Uterus (tissue), 4 donors: ENCODE measurements around the gene SV2B. TPM values are rescaled to one million over a fixed set of nuclear protein-coding genes. Genes with fewer than 3 reads are reported as not detected.

Source experiments
- DNase-seq, 2 donors: peaks; one replicate each; pipeline ENCODE4 v3.0.0-alpha.2; 2019 to 2020
- H3K27ac ChIP-seq, 2 donors: fragments of 200-600 bp; sonication (generic); 1 replicate in 1 of 2; 2 replicates in 1 of 2; pipeline ENCODE4 v1.5.1; 2016 to 2018
- H3K27me3 ChIP-seq, 2 donors: fragments of 200-600 bp; sonication (generic); one replicate each; pipeline ENCODE4 v1.5.1; 2018 to 2019; ENCODE audit warnings: control low read depth in 1 of 2
- H3K36me3 ChIP-seq, 2 donors: fragments of 200-600 bp; sonication (generic); one replicate each; pipeline ENCODE4 v1.5.1; 2019; ENCODE audit warnings: control low read depth in 1 of 2
- H3K4me1 ChIP-seq, 2 donors: fragments of 200-600 bp; sonication (generic); one replicate each; pipeline ENCODE4 v1.5.1; 2018 to 2019; ENCODE audit warnings: control low read depth in 1 of 2
- H3K4me3 ChIP-seq, 2 donors: fragments of 200-600 bp; sonication (generic); 1 replicate in 1 of 2; 2 replicates in 1 of 2; pipeline ENCODE4 v1.5.1; 2018 to 2019; ENCODE audit warnings: mild to moderate bottlenecking in 1 of 2
- H3K9me3 ChIP-seq, 2 donors: fragments of 200-600 bp; sonication (generic); one replicate each; pipeline ENCODE4 v1.5.1; 2019; ENCODE audit warnings: control low read depth in 1 of 2
- CTCF ChIP-seq, 4 experiments: fragments of 200-600 bp in 2 of 4; fragments of 450-650 bp in 2 of 4; sonication (generic) in 2 of 4; IDR thresholded peaks; one replicate each; pipeline ENCODE4 v1.5.1; 2016 to 2019; ENCODE audit warnings: antibody characterized with exemption in 4 of 4, mild to moderate bottlenecking in 2 of 4, moderate library complexity in 1 of 4
- POLR2A ChIP-seq, 2 donors: fragments of 450-650 bp; IDR thresholded peaks; one replicate each; pipeline ENCODE4 v1.6.1; 2016; ENCODE audit warnings: antibody characterized with exemption in 2 of 2, mild to moderate bottlenecking in 1 of 2, moderate library complexity in 1 of 2
- intact Hi-C: fragments of 100-400 bp; cut with DNase I; formaldehyde crosslinking; loops from one replicate; pipeline ENCODE4 v1.15.1; 2023; ENCODE audit warnings: low total_unique reads
- total RNA-seq, 4 donors: library from RNA; depleted of rRNA in 3 of 4; stranded (reverse); fragments of >200 nt in 3 of 4; gene quantifications; one replicate each; pipeline versions ENCODE4 v1.1.0 to v1.2.4, GENCODE V29; 2014 to 2023
- donor health status: DM: yes; HTN: yes; CAD: no.

The SV2B gene
- total RNA-seq, 4 donors from 2014 or later: 0.26 to 1.1 (median 0.87) TPM

DNA sequence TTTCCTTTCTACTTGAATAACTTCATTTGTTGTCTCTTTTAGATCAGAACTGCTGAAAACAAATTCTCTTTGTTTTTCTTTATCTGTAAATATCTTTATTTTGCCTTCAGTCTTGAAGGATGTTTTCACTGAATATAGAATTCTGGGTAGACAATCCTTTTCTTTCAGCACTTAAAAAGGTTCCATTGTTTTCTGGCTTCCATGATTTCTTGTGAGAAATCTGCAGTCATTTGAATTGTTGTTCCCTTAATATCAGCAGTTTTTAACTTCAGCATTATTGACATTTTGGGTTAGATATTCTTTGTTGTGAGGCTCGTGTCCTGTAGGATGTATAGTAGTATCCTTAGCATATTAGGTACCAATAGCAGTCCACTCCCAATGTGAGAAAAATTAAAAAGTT lies 65.8 kb downstream of the SV2B start:
- no peaks in the 10 kb centered on the region for H3K36me3 ChIP-seq
- no peaks in the 10 kb centered on the region for H3K27me3 ChIP-seq
- TF ChIP-seq POLR2A (IDR thresholded peaks at IDR 0.05) (no peak), CTCF (IDR thresholded peaks at IDR 0.05) (no peak)
- H3K27ac ChIP-seq: no peak overlapping the region
- H3K9me3 ChIP-seq: peaks cover 0 to 10% of the 10 kb centered on the region in 2 donors
- no peaks in the 10 kb centered on the region for H3K4me1 ChIP-seq
- H3K4me3 ChIP-seq: no peak overlapping the region
- no peak for DNase-seq
- intact Hi-C loops: no loop called here

DNA sequence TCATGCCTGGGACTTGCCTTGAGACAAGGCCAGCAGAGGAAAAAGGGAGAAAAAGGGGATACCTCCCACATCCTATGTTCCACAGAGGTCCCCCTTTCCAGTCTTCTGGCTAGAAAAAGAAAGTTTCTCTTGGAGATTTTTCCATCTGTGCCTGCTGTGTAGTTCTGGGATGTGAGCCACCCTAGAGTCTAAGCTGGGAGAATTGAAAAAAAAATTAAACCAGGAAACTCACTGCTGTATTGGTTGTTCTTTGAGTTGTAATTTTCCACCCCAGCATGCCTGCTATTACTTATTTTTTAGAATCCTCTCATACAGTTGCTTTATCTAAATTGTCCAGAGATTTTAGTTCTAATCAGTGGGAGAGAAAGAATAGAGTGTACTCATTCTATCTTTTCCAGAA lies 68.4 kb downstream of the SV2B start:
- Histone ChIP-seq H3K4me1 (no peaks in the 10 kb centered on the region), H3K27ac (no peak overlapping the region), H3K36me3 (no peaks in the 10 kb centered on the region), H3K4me3 (no peak overlapping the region), H3K27me3 (no peaks in the 10 kb centered on the region), H3K9me3 (peaks cover 0 to 10% of the 10 kb centered on the region in 2 donors)
- intact Hi-C loops: no loop called here
- TF ChIP-seq POLR2A (IDR thresholded peaks at IDR 0.05) (no peak), CTCF (IDR thresholded peaks at IDR 0.05) (no peak)
- no peak for DNase-seq

- no peak overlapping the region for H3K27ac ChIP-seq
- H3K4me1 ChIP-seq: no peaks in the 10 kb centered on the region
- DNase-seq: no peak
- intact Hi-C loops: no loop called here
- no peak overlapping the region for H3K4me3 ChIP-seq
- H3K36me3 ChIP-seq: no peaks in the 10 kb centered on the region
- no peaks in the 10 kb centered on the region for H3K27me3 ChIP-seq
- peaks cover 0 to 1% of the 10 kb centered on the region in 2 donors for H3K9me3 ChIP-seq
- no peak for TF ChIP-seq POLR2A (IDR thresholded peaks at IDR 0.05)
- no peak for TF ChIP-seq CTCF (IDR thresholded peaks at IDR 0.05)
Measured at GRCh38 chr15:91171334-91171733, 71.3 kb downstream of the SV2B start.

- intact Hi-C loops: no loop called here
- Histone ChIP-seq H3K4me3 (no peak overlapping the region), H3K36me3 (no peaks in the 10 kb centered on the region), H3K27ac (no peak overlapping the region), H3K9me3 (no peaks in the 10 kb centered on the region), H3K27me3 (no peaks in the 10 kb centered on the region), H3K4me1 (no peaks in the 10 kb centered on the region)
- TF ChIP-seq POLR2A (IDR thresholded peaks at IDR 0.05): no peak
- no peak for TF ChIP-seq CTCF (IDR thresholded peaks at IDR 0.05)
- no peak for DNase-seq
Measured at GRCh38 chr15:91182101-91182500, 82.0 kb downstream of the SV2B start.

DNA sequence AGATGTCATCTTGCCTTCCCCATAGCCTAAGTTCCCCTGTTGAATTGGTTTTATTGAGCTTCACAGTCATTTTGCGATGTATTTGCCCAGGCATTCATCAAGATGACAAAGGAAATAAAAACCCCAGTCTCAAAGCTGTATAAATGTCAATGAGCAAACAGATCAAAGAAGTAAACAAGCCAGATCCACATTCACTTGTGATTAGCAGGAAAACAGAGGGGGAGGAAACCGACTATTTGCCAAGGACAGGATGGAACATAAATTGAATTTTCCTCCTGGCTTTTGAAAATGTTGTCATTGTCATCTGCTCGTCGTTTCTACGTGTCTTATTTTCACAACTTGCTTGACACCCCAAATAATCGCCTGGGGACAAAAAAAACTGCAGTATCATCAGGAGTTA lies 83.5 kb downstream of the SV2B start:
- DNase-seq: no peak
- H3K36me3 ChIP-seq: no peaks in the 10 kb centered on the region
- TF ChIP-seq POLR2A (IDR thresholded peaks at IDR 0.05): no peak
- TF ChIP-seq CTCF (IDR thresholded peaks at IDR 0.05): no peak
- H3K4me1 ChIP-seq: no peaks in the 10 kb centered on the region
- no peaks in the 10 kb centered on the region for H3K27me3 ChIP-seq
- intact Hi-C loops: no loop called here
- H3K9me3 ChIP-seq: no peaks in the 10 kb centered on the region
- H3K27ac ChIP-seq: no peak overlapping the region
- no peak overlapping the region for H3K4me3 ChIP-seq
